Activated CD8-positive, alpha-beta memory T cell treated with anti-CD3 and anti-CD28 coated beads, Interleukin-2, amount 50 U/mL, for 48 hours (primary cell): ENCODE results near the gene CAMTA1.

Experiments used
- DNase-seq: peaks from one replicate; pipeline ENCODE4 v3.0.0-alpha.2; 2020

The CAMTA1 gene

DNA sequence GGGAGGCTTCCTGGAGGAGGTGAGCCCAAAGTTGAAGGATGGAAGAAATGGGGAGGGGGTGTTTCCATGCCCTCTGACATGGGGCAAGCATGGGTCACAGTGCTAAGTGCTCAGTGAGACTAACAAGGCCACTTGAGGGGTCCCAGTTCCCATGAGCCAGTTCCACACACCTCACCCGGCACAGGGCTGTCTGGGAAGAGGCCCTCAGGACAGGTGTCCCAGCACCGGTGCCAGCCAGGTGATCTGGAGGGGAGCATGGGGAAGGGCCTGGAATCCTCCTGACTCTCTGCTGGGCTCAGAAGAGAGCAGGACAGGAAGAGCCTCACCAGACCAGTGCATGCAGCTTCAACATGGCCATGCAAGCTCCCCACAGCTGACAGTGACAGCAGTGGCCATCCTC is 691.1 kb downstream of the CAMTA1 start:
- DNase-seq = no peak

DNA sequence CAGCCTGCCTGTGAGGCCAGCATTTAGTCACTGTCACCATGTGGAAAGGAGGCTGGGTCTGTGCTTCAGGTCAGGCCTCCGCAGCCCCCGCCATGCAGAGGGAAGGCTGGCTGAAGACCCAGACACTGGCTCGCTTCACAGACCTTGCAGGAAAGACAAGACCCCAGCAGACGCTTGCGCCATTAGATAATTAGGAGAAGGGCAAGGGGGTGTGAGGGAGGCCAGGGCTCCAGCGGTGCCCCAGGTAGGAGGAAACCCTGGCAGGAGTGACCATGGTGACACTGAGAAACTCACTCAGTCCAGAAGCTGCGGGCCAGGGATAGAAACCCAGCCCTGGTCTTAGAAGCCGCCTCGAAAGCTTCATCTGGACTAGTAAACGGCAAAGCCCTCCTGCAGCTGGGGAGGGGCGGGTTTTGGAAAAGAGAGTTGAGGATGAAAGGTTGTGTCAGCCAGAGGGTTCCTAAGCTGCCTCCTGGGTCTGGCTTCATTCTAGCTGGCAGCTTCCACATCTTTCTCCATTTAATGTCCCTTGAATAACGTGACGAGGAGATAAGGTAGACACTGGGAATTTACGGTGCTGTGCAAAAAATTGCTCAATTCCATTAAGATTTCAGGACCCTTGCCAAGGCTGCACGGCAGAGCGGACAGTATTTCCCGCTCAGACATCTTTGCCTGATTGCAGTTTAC is 691.8 kb downstream of the CAMTA1 start:
- DNase-seq = no peak

DNA sequence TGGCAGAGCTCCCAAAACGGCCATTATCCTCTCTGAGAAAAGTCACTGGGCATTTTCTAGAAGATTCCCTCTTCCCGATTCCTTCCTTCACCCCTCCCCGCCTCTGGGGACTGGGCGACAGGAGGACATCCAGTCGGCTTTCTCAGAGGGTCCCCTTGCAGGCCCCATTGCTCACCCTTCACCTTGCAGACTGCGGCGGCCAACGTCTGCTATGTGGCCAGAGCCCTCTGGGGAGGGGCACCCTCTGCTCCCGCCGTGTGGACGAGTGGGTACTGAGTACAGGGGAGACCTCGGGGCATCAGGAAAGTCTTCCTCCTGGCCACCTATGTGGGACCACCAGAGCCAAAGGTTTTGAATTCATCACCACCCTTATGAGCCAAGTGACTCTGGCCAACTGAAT is 692.3 kb downstream of the CAMTA1 start:
- no peak for DNase-seq

DNA sequence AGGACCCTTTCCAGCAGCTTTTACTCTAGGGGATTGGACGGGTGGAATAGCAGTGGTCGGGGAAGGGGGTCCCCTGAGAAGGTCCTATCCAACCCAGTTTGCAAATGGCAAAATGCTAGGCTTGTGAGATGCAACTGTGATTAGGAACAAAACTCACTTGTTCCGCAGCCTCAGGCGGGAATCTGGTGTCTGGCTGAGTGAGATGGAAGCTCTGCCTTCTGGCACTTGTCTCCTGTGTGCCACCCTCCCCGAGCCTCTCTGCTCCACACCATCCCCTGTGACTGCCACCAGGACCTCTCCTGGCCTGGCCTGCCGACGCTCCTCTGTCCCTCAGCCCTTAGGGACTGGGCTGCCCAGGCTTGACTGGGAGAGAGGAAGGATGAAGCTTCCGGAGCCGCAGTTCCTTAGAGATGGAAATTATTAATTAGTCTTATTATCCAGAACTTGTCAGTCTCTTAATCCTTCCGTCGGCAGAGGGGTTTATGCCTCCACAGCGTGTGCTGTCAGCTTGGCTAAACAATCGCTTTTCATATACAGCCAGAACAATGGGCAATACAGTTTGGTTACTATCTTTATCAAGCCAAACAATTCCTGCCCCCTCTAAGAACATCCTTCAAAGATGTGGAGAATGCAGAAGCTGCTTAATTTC is 693.0 kb downstream of the CAMTA1 start:
- no peak for DNase-seq

DNA sequence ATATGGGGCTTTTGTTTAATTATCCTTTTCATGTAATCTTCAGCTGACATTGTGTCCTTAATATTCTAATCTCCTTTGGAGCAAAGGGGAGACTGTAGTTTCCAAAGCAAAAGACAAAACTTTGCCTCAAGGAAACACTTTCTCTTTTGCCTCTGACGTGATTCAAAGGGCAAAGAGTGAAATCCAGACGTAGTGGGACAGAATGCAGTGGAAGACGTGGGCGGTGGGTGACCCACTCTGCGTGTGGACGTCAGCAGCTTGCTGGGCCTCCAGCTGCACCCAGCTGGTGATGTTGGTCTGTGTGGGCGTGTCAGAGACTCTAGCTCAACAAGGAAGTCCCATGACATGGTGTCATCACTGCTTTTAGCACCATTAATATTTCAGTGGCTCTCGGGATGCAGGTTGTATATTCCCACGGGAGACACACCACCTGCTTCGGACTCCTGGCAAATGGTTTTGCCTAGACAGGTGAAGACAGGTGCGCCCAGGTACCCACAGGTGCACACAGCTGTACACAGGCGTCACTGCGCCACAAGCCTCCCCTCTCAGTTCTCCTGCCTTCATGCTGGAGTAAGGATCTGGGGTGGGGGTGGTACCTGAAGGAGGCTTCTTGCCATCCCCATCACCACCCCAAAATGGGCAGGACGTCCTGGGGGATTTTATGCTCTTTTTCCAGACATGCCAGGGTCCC is 693.7 kb downstream of the CAMTA1 start:
- no peak for DNase-seq

DNA sequence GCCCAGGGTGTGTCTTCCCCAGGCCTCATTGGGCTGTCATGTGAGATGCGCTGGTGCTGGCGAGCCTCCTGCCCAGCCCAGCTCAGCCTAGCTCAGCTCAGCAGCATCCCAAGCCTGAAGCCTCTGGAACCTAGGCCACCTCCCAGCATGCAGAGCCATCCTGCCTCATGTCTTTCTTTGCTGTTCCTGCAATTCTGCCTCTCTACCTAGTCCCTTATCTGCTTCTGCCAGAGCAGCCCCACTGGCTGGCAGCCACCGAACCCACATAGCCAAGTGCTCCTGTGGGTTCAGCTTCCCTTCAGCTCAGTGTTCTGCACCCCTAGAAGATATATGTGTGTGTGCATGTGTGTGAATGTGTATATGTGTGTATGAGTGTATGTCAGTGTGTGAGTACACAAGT is 694.3 kb downstream of the CAMTA1 start:
- no peak for DNase-seq

DNA sequence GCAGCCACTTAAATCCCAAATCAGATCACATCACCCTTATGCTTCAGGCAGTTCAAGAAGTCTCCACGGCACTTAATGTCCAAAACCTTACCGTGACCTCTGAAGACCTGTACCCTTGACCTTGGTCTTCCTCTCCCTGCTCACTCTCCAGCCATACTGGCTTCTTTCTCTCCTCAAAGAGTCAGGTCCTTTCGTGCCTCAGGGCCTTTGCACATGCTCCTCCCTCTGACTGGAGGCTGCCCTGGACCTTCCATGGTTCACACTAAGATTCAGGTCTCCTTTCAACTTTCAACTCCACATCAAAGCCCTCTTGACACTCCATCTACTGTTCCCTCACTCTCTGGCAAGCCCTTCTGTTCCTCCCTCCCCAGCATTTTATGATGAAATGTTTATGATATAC is 695.9 kb downstream of the CAMTA1 start:
- no peak for DNase-seq

DNA sequence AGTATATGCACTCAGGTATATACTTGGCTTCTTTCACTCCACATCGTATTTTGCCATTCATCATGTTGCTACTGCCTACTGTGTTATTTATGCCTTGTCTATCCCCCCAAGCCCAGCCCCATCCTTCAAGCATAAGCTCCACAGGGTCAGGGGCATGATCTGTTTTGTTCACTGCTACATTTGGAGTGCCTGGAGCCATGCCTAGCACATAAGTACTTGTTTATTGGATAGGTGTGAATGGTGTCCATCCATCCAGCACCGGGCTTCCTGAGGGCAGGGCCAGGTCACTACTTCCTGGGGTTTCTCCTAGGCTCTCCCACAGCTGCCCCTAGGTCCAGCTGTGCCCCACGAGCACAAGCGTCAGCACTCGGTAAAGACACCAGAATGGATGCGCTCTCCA is 696.8 kb downstream of the CAMTA1 start:
- DNase-seq = no peak

DNA sequence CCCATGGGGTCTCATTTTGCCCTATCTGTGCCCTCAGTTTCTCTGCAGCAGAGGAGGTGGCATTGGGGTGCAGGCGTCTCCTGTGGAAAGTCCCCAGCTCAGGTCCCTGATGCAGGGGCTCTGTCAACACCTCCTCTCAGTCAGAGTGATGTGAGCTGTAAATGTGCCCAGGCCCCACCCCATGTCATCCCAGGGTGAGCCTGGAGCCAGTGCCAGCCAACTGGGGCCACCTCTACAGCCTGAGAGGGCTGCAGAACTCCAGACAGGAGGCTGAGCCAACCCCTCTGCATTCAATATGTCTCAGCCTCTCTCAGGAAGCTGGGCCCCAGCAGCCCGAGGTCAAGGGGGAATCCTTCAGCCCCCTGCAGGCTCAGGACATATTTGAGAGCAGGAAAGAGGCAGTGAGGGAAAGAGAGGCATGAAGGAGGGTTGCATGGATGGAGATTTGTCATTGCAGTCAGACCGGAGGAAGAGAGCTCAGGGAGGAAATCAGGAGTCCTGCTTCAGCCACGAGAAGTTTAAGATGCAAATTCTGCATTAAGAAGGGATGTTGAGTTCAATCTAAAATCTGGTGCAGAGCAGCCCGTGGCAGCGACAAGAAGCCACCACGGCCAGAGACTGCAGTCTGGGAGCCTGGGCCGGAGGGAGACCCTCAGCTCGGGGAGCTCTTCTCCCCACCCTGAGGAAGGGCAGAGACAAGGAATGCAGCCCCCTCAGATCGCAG is 697.7 kb downstream of the CAMTA1 start:
- no peak for DNase-seq

DNA sequence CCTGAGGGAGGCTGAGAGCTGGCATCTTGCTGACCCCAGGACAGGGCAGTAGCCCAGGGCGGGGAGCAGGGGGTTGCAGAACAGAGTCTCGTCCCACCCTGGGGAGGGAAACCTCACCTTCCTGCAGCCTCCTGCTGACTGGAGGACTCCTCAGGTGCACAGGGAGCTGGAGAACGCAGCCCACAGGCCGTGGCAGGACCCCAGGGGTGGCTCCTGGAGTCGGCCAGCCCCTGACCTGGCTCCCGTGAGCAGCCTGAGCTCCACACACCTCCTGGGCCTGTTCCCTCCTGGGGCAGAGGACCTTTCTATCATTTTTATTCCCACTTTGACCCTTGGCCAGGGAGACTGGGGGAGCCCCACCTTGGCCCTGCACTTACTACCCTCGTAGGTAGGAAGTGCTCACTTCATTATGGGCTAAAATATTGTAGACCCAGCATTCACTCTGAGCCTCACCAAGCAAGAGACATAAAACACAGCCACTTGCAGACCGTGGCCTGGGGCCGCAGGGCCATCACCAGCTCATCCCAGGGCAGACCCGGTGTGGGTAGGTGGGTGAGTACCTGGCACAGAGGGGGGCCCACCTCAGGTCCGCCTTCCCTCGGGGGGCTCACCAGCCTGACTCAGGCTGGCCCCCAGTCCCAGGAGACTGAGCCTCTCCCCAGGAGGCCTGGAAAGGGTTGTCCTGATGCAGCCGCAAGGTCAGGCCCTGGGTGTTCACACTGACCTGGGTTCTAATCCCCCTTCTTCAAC is 698.6 kb downstream of the CAMTA1 start:
- no peak for DNase-seq

DNA sequence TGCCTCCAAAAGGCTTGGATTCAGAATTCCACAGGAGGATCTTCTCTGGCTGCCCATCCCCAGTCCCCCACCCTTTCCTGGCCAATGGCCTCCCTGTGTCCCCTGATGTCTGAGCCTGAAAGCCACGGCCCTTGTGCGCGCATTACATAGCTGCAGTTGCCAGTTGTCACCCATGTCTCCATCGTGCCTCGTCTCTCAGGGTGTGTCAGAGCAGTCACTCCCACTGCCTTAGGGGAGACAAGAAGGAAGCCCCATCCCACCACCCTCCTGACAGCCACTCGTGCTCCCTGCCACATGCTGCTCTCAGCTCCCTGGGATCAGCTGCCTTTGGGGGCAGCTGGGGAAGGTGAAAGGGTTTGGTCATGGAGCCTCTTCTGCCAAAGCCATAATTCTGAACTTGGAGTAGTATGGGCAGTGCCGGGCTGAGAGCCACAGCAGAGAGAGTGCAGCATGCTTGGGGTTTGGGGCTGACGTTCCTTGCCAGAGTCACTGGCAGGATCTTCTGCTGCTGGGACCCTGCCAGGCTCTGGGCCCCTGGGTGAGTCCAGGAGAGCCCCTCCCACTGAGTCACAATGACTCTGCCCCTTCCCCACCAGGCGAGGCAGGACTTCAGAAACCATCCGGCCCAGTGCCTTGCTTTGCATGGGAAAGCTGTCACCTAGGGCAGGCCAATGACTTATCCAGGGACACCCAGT is 700.0 kb downstream of the CAMTA1 start:
- DNase-seq = no peak

DNA sequence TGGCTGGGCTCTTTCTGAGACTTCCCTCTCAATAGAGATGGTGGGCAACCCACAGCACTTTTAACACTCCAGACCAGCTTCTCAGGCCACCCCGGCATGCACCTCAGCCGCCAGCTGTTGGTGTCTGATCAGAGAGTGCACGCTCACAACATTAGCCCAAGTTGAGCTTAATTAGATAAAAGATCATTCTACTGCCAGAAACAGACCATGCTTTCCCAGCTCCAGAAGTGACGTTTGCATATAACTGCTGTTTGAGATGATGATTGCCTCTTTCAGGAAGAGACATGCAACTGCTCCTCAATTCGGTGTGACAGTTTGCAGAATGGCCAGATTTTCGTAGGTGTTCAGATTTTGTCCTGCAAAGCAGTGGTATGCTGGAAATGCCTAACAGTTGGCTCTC is 700.6 kb downstream of the CAMTA1 start:
- no peak for DNase-seq

DNA sequence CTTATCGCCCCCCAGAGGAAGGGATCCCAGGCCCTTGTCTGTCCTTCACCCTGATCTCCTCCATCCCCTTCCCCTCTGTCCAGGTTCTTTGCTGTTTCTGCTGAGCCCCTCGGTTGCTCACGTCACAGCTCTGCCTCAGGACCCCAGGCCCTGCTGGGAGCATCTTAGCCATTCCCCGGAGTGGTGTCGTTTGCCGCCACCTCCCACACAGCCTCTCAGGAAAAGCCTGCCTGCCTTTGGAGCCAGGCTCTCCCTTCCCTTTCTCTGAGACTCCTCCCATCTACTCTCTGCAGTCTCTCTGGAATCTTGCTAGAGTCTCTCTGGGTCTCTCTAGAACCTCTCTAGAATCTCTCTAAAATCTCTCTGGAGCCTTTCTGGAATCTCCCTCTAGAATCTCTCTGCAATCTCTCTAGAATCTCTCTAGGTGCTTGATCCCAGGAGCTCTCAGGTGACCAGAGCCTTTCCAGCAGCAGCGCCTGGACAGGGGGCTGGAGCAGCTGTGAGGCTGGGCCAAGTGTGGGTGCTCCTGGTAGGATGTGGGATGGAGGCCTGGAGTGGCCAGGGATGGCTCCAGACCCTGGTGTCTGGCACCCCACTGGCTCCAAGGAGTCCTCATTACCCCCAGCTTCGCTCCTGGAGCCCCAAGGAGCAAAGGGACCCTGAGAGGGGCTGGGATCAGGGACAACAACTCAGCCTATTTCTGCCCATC is 702.7 kb downstream of the CAMTA1 start:
- DNase-seq = no peak

DNA sequence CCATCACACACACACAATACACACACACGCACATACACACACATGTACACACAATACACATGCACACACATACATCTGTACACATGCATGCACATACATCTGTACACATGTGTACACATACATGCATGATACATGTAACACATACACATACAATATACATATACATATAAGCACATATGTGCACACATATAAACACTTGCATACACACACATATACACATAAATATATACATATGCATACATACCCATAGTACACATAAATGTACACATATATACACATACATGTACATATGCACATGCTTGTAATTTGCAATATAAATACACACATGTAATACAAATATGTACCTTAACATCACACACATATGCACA is 703.2 kb downstream of the CAMTA1 start:
- DNase-seq = no peak

DNA sequence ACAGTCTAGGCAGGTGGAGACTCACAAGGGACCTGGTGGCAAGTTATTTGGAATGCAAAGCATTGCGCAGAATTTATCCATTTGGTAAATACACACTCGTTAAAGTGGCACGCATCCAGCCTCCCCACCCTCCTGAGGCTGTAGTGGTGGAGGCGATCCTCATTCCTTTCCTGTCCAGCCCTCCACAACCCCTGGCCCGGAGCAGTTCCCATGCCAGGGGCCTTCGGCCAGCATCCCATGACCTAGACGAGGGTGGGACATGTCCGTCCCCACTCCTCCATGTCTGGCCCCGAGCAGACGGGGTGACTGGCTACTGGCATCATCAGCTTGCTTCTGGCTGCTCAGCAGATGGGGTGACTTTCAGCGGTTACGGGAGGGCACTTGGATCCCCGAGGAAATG is 704.3 kb downstream of the CAMTA1 start:
- no peak for DNase-seq

DNA sequence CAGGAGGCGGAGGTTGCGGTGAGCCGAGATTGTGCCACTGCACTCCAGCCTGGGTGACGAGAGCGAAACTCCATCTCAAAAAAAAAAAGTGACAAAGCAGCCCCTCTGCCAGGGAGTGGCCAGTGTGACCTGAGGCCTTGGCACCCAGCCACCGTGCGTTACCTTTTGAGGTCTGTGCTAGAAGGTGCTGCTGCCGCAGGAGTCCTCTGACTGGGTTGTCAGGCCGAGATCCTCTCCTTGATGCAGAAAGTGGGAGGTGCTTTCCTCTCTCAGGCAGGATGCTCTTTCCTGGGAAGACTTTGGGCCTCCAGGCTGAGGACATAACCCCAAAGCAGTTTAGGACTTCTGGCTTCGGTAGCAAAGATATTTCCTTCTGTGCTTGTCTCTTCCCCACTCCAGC is 705.3 kb downstream of the CAMTA1 start:
- DNase-seq = no peak

DNA sequence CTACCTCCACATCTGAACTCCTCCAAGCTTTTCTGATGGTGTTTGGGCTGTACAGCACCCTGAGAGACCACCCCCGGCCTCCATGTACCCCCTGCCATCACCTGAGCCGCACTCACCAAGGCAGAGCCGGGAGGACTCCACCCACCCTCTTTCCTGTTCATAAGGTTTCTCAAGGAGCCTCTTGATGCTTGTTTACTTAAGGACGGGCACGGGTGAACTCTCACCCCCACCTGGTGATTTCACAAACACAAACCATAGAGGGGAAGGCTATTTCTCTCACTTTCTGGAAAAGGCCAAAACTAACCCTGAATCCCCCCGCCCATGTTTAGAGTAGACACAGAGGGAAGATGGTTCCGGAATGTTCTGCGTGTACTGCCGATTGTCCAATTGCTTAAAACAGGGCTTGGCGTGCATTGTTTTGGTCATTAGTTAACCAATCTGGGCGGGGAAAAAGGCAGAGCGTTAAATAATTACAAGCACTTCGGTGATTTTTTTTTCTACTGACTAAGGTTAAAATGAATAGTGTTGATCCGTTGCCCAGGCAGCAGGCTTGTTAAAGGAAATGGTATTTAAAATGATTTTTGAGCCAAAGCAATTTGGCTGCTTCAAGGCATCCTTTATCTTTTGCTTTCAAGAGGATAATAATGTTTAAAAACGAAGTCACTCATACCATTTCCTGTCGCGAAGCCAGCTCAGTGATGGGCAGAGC is 706.0 kb downstream of the CAMTA1 start:
- DNase-seq = no peak

DNA sequence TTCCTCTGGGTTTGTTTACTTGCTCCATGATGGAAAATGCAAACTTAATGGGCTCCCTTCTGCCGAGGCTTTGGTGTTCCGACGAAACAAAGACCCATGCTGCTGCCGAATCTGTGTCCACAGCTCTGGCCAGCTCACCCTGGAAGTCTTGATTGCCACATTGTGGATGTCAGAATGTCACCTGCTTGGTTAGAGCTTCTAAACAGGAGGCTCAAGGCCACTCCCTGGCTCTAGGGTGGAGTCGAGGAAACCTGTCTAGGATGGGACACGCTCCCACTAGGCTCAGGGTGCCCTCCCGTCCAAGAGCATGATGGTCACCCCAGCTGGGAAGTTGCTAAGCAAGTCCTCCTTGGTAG is 706.5 kb downstream of the CAMTA1 start:
- no peak for DNase-seq

DNA sequence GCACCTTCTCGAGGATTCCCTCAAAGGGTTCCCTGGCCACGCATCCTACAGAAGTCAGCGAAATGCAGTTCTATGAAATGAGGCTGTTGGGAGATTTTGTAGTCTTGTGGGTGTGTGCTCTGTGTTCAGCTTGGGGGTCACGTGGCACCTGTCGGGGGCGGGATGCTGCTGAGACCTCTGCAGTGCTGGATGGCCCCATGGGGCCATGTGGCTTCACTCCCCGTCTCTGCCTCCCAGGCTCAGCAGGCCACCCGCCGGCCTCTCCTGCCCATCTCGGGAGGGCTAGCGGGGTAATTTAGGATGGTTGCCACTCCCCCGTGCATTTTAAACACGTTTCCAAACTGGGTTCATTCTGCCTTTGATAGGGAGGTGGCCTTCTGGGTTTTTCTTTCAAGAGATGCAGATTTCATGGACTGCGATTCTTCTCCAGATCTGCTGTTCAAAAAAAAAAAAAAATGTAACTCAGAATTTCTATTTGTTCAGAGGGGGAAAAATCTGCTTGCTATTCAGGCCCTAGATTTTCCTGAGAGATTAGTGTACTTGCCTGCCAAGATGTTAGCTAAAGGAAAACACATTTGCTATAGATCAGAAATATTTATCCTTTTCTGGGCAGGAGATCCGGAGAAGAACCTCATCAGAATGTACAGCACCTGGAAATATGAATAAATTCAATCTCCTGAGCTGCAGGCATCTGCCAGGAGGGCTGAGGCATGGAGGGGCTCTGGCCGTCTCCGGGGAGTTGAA is 708.6 kb downstream of the CAMTA1 start:
- DNase-seq = no peak

DNA sequence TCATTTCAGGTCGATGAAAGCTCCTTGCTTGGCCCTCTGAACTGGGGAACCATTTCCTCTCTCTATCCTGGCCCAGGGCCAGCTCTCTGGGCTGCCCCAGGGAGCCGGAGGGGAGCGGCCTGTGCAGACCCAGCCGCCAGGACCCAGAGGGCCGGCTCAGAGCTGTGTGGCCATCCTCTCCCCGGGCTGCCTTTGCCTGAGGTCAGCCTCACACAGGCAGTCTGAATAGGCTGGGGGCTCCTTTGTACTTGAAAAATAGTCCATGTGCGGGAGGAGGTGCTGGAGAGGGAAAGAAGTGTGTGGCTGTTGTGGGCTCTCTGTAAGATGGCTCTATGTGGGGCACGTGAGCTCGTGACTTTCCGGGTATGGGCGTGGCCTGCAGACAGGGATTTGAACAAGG is 710.7 kb downstream of the CAMTA1 start:
- DNase-seq = no peak
